ENCODE results near the gene COPE. TPM values are rescaled to one million over a fixed set of nuclear protein-coding genes. Genes with fewer than 3 reads are reported as not detected.
"Not testable (repeated sequence)": the region's sequence is repeated elsewhere in the genome, so short reads cannot be mapped to it uniquely, and the experiment has no call there.

Gene COPE
- total RNA-seq, 1 donor from 2014 or later, result 67.8 TPM

- Histone ChIP-seq H3K9me3 (ENCODE audit: control insufficient read depth in 3 of 3, low read length in 3 of 3) (no peaks in the 10 kb centered on the region), H3K27me3 (ENCODE audit: control insufficient read depth in 3 of 3, insufficient read depth in 3 of 3, low read length in 3 of 3) (no peaks in the 10 kb centered on the region), H3K36me3 (ENCODE audit: control insufficient read depth in 3 of 3, insufficient read depth in 3 of 3, low read length in 3 of 3) (peaks cover 51 to 57% (median 55%) of the 10 kb centered on the region in 3 donors), H3K27ac (ENCODE audit: low read depth, low read length) (no peak overlapping the region), H3K4me3 (ENCODE audit: low read length in 3 of 3) (no peak overlapping the region), H3K4me1 (ENCODE audit: control insufficient read depth in 3 of 3, insufficient read depth in 3 of 3, low read length in 3 of 3) (no peaks in the 10 kb centered on the region), H3K9ac (ENCODE audit: low read depth in 1 of 3, low read length in 3 of 3) (no peak overlapping the region)
Measured at GRCh38 chr19:18928018-18928805, 9.0 kb upstream of the COPE start.

- Histone ChIP-seq H3K9ac (ENCODE audit: low read depth in 1 of 3, low read length in 3 of 3) (no peak overlapping the region), H3K9me3 (ENCODE audit: control insufficient read depth in 3 of 3, low read length in 3 of 3) (no peaks in the 10 kb centered on the region), H3K4me3 (ENCODE audit: low read length in 3 of 3) (no peak overlapping the region), H3K27me3 (ENCODE audit: control insufficient read depth in 3 of 3, insufficient read depth in 3 of 3, low read length in 3 of 3) (no peaks in the 10 kb centered on the region), H3K36me3 (ENCODE audit: control insufficient read depth in 3 of 3, insufficient read depth in 3 of 3, low read length in 3 of 3) (peaks cover 56 to 65% (median 57%) of the 10 kb centered on the region in 3 donors), H3K27ac (ENCODE audit: low read depth, low read length) (no peak overlapping the region), H3K4me1 (ENCODE audit: control insufficient read depth in 3 of 3, insufficient read depth in 3 of 3, low read length in 3 of 3) (peaks cover 8 to 15% (median 12%) of the 10 kb centered on the region in 3 donors)
Measured at GRCh38 chr19:18924684-18925213, 5.6 kb upstream of the COPE start.

- Histone ChIP-seq H3K4me1 (ENCODE audit: control insufficient read depth in 3 of 3, insufficient read depth in 3 of 3, low read length in 3 of 3) (peaks cover 14 to 32% (median 21%) of the 10 kb centered on the region in 3 donors), H3K27me3 (ENCODE audit: control insufficient read depth in 3 of 3, insufficient read depth in 3 of 3, low read length in 3 of 3) (no peaks in the 10 kb centered on the region), H3K36me3 (ENCODE audit: control insufficient read depth in 3 of 3, insufficient read depth in 3 of 3, low read length in 3 of 3) (peaks cover 42 to 52% (median 43%) of the 10 kb centered on the region in 3 donors), H3K9me3 (ENCODE audit: control insufficient read depth in 3 of 3, low read length in 3 of 3) (no peaks in the 10 kb centered on the region), H3K4me3 (ENCODE audit: low read length in 3 of 3) (no peak overlapping the region), H3K9ac (ENCODE audit: low read depth in 1 of 3, low read length in 3 of 3) (no peak overlapping the region), H3K27ac (ENCODE audit: low read depth, low read length) (no peak overlapping the region)
Measured at GRCh38 chr19:18922228-18922985, 3.2 kb upstream of the COPE start.

GRCh38 chr19:18921593-18921992 is 2.4 kb upstream of the COPE start:
- Histone ChIP-seq H3K9ac (ENCODE audit: low read depth in 1 of 3, low read length in 3 of 3) (no peak overlapping the region), H3K27ac (ENCODE audit: low read depth, low read length) (no peak overlapping the region), H3K36me3 (ENCODE audit: control insufficient read depth in 3 of 3, insufficient read depth in 3 of 3, low read length in 3 of 3) (peaks cover 39 to 48% (median 43%) of the 10 kb centered on the region in 3 donors), H3K27me3 (ENCODE audit: control insufficient read depth in 3 of 3, insufficient read depth in 3 of 3, low read length in 3 of 3) (no peaks in the 10 kb centered on the region), H3K4me3 (ENCODE audit: low read length in 3 of 3) (no peak overlapping the region), H3K9me3 (ENCODE audit: control insufficient read depth in 3 of 3, low read length in 3 of 3) (no peaks in the 10 kb centered on the region), H3K4me1 (ENCODE audit: control insufficient read depth in 3 of 3, insufficient read depth in 3 of 3, low read length in 3 of 3) (peaks cover 14 to 32% (median 21%) of the 10 kb centered on the region in 3 donors)

- Histone ChIP-seq H3K36me3 (ENCODE audit: control insufficient read depth in 3 of 3, insufficient read depth in 3 of 3, low read length in 3 of 3) (peaks cover 33 to 38% (median 36%) of the 10 kb centered on the region in 3 donors), H3K9me3 (ENCODE audit: control insufficient read depth in 3 of 3, low read length in 3 of 3) (no peaks in the 10 kb centered on the region), H3K27ac (ENCODE audit: low read depth, low read length) (no peak overlapping the region), H3K4me3 (ENCODE audit: low read length in 3 of 3) (peak overlapping the region; percentile 87 to 100 (median 93)), H3K27me3 (ENCODE audit: control insufficient read depth in 3 of 3, insufficient read depth in 3 of 3, low read length in 3 of 3) (no peaks in the 10 kb centered on the region), H3K9ac (ENCODE audit: low read depth in 1 of 3, low read length in 3 of 3) (peak overlapping the region; percentile 89 to 97 (median 91)), H3K4me1 (ENCODE audit: control insufficient read depth in 3 of 3, insufficient read depth in 3 of 3, low read length in 3 of 3) (peaks cover 14 to 36% (median 21%) of the 10 kb centered on the region in 3 donors)
Measured at GRCh38 chr19:18920400-18920799, 1.2 kb upstream of the COPE start.

GRCh38 chr19:18919900-18920214 is 670 bp upstream of the COPE start:
- H3K9ac ChIP-seq (ENCODE audit: low read depth in 1 of 3, low read length in 3 of 3), result peak overlapping the region; percentile 89 to 97 (median 91)
- no peaks in the 10 kb centered on the region for H3K27me3 ChIP-seq (ENCODE audit: control insufficient read depth in 3 of 3, insufficient read depth in 3 of 3, low read length in 3 of 3)
- no peaks in the 10 kb centered on the region for H3K9me3 ChIP-seq (ENCODE audit: control insufficient read depth in 3 of 3, low read length in 3 of 3)
- H3K36me3 ChIP-seq (ENCODE audit: control insufficient read depth in 3 of 3, insufficient read depth in 3 of 3, low read length in 3 of 3), result peaks cover 33 to 41% (median 36%) of the 10 kb centered on the region in 3 donors
- H3K27ac ChIP-seq (ENCODE audit: low read depth, low read length), result peak overlapping the region; percentile 60
- H3K4me1 ChIP-seq (ENCODE audit: control insufficient read depth in 3 of 3, insufficient read depth in 3 of 3, low read length in 3 of 3), result peaks cover 14 to 37% (median 21%) of the 10 kb centered on the region in 3 donors
- peak overlapping the region; percentile 87 to 100 (median 93) for H3K4me3 ChIP-seq (ENCODE audit: low read length in 3 of 3)

GRCh38 chr19:18917593-18917992 is 1.6 kb downstream of the COPE start:
- H3K4me3 ChIP-seq (ENCODE audit: low read length in 3 of 3); H3K27me3 ChIP-seq (ENCODE audit: control insufficient read depth in 3 of 3, insufficient read depth in 3 of 3, low read length in 3 of 3); H3K27ac ChIP-seq (ENCODE audit: low read depth, low read length); H3K9ac ChIP-seq (ENCODE audit: low read depth in 1 of 3, low read length in 3 of 3); H3K9me3 ChIP-seq (ENCODE audit: control insufficient read depth in 3 of 3, low read length in 3 of 3): not testable (repeated sequence)
- Histone ChIP-seq H3K4me1 (ENCODE audit: control insufficient read depth in 3 of 3, insufficient read depth in 3 of 3, low read length in 3 of 3) (peaks cover 14 to 37% (median 21%) of the 10 kb centered on the region in 3 donors), H3K36me3 (ENCODE audit: control insufficient read depth in 3 of 3, insufficient read depth in 3 of 3, low read length in 3 of 3) (peaks cover 18 to 26% (median 20%) of the 10 kb centered on the region in 3 donors)

- no peaks in the 10 kb centered on the region for H3K27me3 ChIP-seq (ENCODE audit: control insufficient read depth in 3 of 3, insufficient read depth in 3 of 3, low read length in 3 of 3)
- H3K4me1 ChIP-seq (ENCODE audit: control insufficient read depth in 3 of 3, insufficient read depth in 3 of 3, low read length in 3 of 3), result peaks cover 13 to 31% (median 18%) of the 10 kb centered on the region in 3 donors
- no peak overlapping the region for H3K4me3 ChIP-seq (ENCODE audit: low read length in 3 of 3)
- H3K9me3 ChIP-seq (ENCODE audit: control insufficient read depth in 3 of 3, low read length in 3 of 3), result no peaks in the 10 kb centered on the region
- H3K27ac ChIP-seq (ENCODE audit: low read depth, low read length), result no peak overlapping the region
- H3K9ac ChIP-seq (ENCODE audit: low read depth in 1 of 3, low read length in 3 of 3), result peak overlapping the region in 1 of 3 donors; percentile 40
- peaks cover 4 to 12% (median 11%) of the 10 kb centered on the region in 3 donors for H3K36me3 ChIP-seq (ENCODE audit: control insufficient read depth in 3 of 3, insufficient read depth in 3 of 3, low read length in 3 of 3)
Measured at GRCh38 chr19:18915639-18916038, 3.5 kb downstream of the COPE start.

GRCh38 chr19:18913466-18913865 is 5.7 kb downstream of the COPE start:
- peaks cover 4 to 15% (median 13%) of the 10 kb centered on the region in 3 donors for H3K36me3 ChIP-seq (ENCODE audit: control insufficient read depth in 3 of 3, insufficient read depth in 3 of 3, low read length in 3 of 3)

More at GRCh38 chr19:18913466-18913865, 5.7 kb downstream of the COPE start:
- no peaks in the 10 kb centered on the region for H3K9me3 ChIP-seq (ENCODE audit: control insufficient read depth in 3 of 3, low read length in 3 of 3)
- no peak overlapping the region for H3K4me3 ChIP-seq (ENCODE audit: low read length in 3 of 3)
- H3K4me1 ChIP-seq (ENCODE audit: control insufficient read depth in 3 of 3, insufficient read depth in 3 of 3, low read length in 3 of 3), result peaks cover 4 to 15% (median 7%) of the 10 kb centered on the region in 3 donors
- no peak overlapping the region for H3K27ac ChIP-seq (ENCODE audit: low read depth, low read length)
- no peaks in the 10 kb centered on the region for H3K27me3 ChIP-seq (ENCODE audit: control insufficient read depth in 3 of 3, insufficient read depth in 3 of 3, low read length in 3 of 3)
- H3K9ac ChIP-seq (ENCODE audit: low read depth in 1 of 3, low read length in 3 of 3), result no peak overlapping the region

Measured in skeletal muscle tissue (tissue), 4 donors.